Body of pancreas (tissue), 4 donors: Measurements from ENCODE around the gene DMKN. TPM values are rescaled to one million over a fixed set of nuclear protein-coding genes. Genes with fewer than 3 reads are reported as not detected.
A peak's percentile ranks its signal among the peaks of the same experiment; 100 is the strongest.

Experiments
- ATAC-seq: fragments of 150-250 bp; one replicate; pipeline ENCODE4 v1.9.1; 2016
- DNase-seq, 4 donors: peaks; one replicate each; pipeline ENCODE4 v3.0.0-alpha.2; 2019
- H3K27ac ChIP-seq, 4 donors: fragments of 200-600 bp; sonication (generic); 1 replicate in 3 of 4; 2 replicates in 1 of 4; pipeline versions ENCODE4 v1.5.1 to v1.6.1; 2016 to 2019; ENCODE audit warnings: mild to moderate bottlenecking in 1 of 4, mixed read lengths in 1 of 4, moderate library complexity in 1 of 4
- H3K27me3 ChIP-seq, 2 donors: fragments of 200-600 bp; sonication (generic); one replicate each; pipeline ENCODE4 v1.6.0; 2016; ENCODE audit warnings: mild to moderate bottlenecking in 1 of 2
- H3K36me3 ChIP-seq, 2 donors: fragments of 200-600 bp; sonication (generic); replicated peaks in 1 of 2; 2 replicates each; pipeline ENCODE4 v1.5.1; 2016; ENCODE audit warnings: low read depth in 2 of 2; ENCODE audit not compliant: insufficient read depth in 1 of 2
- H3K4me1 ChIP-seq: fragments of 200-600 bp; sonication (generic); one replicate; pipeline ENCODE4 v1.6.0; 2016
- H3K4me3 ChIP-seq, 2 donors: fragments of 200-600 bp; sonication (generic); 1 replicate in 1 of 2; 2 replicates in 1 of 2; pipeline ENCODE4 v1.5.1; 2016 to 2019
- H3K9me3 ChIP-seq, 3 donors: fragments of 200-600 bp; sonication (generic); 1 replicate in 2 of 3; 2 replicates in 1 of 3; pipeline ENCODE4 v1.5.1; 2016
- CTCF ChIP-seq, 7 experiments: fragments of 450-650 bp in 4 of 7; fragments of 200-600 bp in 3 of 7; sonication (generic) in 3 of 7; IDR thresholded peaks; one replicate each; pipeline ENCODE4 v1.5.1; 2016 to 2019; ENCODE audit warnings: antibody characterized with exemption in 7 of 7
- POLR2A ChIP-seq, 3 donors: fragments of 450-650 bp; IDR thresholded peaks; one replicate each; pipeline ENCODE4 v1.6.1; 2016; ENCODE audit warnings: antibody characterized with exemption in 3 of 3, mild to moderate bottlenecking in 2 of 3
- WGBS, 2 donors: methylation state at CpG; one replicate each; pipeline ENCODE4 v1.1.5; 2017; 5-methylcytosine and 5-hydroxymethylcytosine counted together
- intact Hi-C: fragments of 100-400 bp; cut with DNase I; formaldehyde crosslinking; loops from one replicate; pipeline ENCODE4 v1.15.1; 2023
- total RNA-seq, 2 donors: library from RNA; depleted of rRNA; stranded (reverse); fragments of >200 nt; gene quantifications; one replicate each; pipeline ENCODE4 v1.1.0, GENCODE V29; 2016

The DMKN gene
- total RNA-seq, 2 donors from 2014 or later = 146 TPM

GRCh38 chr19:35554076-35554475, 40.6 kb upstream of the DMKN start:
- 63 to 64% methylated on average over 5 of the region's 5 CpGs for WGBS, 2 donors
- DNase-seq (no peak), ATAC-seq (no peak)
- Histone ChIP-seq H3K9me3 (no peaks in the 10 kb centered on the region), H3K36me3 (no peaks in the 10 kb centered on the region), H3K27me3 (no peaks in the 10 kb centered on the region), H3K4me1 (peaks cover 43% of the 10 kb centered on the region), H3K27ac (no peak overlapping the region), H3K4me3 (no peak overlapping the region)
- no peak for TF ChIP-seq POLR2A (IDR thresholded peaks at IDR 0.05)
- intact Hi-C loops = loop anchor here (10.0 kb wide), 1 partner anchor 161 kb away; the partner anchor contains the start of gene KMT2B

GRCh38 chr19:35553385-35554000, 40.0 kb upstream of the DMKN start:
- Histone ChIP-seq H3K9me3 (no peaks in the 10 kb centered on the region), H3K4me1 (peaks cover 41% of the 10 kb centered on the region), H3K36me3 (no peaks in the 10 kb centered on the region), H3K27ac (no peak overlapping the region), H3K27me3 (no peaks in the 10 kb centered on the region), H3K4me3 (no peak overlapping the region)
- intact Hi-C loops = loop anchor here (10.0 kb wide), 1 partner anchor 161 kb away; the partner anchor contains the start of gene KMT2B
- DNase-seq (no peak), ATAC-seq (no peak)
- no peak for TF ChIP-seq POLR2A (IDR thresholded peaks at IDR 0.05)
- no peak for TF ChIP-seq CTCF (IDR thresholded peaks at IDR 0.05)
- WGBS, 2 donors = 60 to 74% methylated on average over 9 to 12 of the region's 14 CpGs

- Histone ChIP-seq H3K27ac (no peak overlapping the region), H3K9me3 (no peaks in the 10 kb centered on the region), H3K4me1 (peaks cover 33% of the 10 kb centered on the region), H3K27me3 (no peaks in the 10 kb centered on the region), H3K36me3 (no peaks in the 10 kb centered on the region), H3K4me3 (no peak overlapping the region)
- DNase-seq = no peak
- no peak for ATAC-seq
- WGBS, 2 donors = 64 to 69% methylated on average over 11 to 13 of the region's 13 CpGs
- no peak for TF ChIP-seq POLR2A (IDR thresholded peaks at IDR 0.05)
- TF ChIP-seq CTCF (IDR thresholded peaks at IDR 0.05) = no peak
- intact Hi-C loops = loop anchor here (10.0 kb wide), 1 partner anchor 162 kb away; the partner anchor contains the start of gene KMT2B
Measured at GRCh38 chr19:35552534-35553384, 39.3 kb upstream of the DMKN start.

- 73% methylated on average over 16 to 19 of the region's 21 CpGs for WGBS, 2 donors
- ATAC-seq (no peak), DNase-seq (peak in 1 of 4 donors; percentile 30)
- Histone ChIP-seq H3K36me3 (no peaks in the 10 kb centered on the region), H3K27me3 (no peaks in the 10 kb centered on the region), H3K4me3 (no peak overlapping the region), H3K4me1 (peaks cover 44% of the 10 kb centered on the region), H3K27ac (peak overlapping the region in 2 of 4 donors; percentile 68 to 69), H3K9me3 (no peaks in the 10 kb centered on the region)
- TF ChIP-seq POLR2A (IDR thresholded peaks at IDR 0.05) (no peak), CTCF (IDR thresholded peaks at IDR 0.05) (no peak)
- intact Hi-C loops = loop anchor here (10.0 kb wide), 1 partner anchor 164 kb away; the partner anchor contains the start of gene KMT2B
Measured at GRCh38 chr19:35551091-35551810, 37.8 kb upstream of the DMKN start.
